Glutamatergic neuron (in vitro differentiated cells): ENCODE measurements around the gene SLC25A43. TPM values are rescaled to one million over a fixed set of nuclear protein-coding genes. Genes with fewer than 3 reads are reported as not detected.

Source experiments
- DNase-seq: peaks from one replicate; pipeline ENCODE4 v3.0.0; 2022
- H3K27ac Mint-ChIP-seq: one replicate; pipeline ENCODE4 v1.8.0; 2020; ENCODE audit warnings: mild to moderate bottlenecking, mixed read lengths, inconsistent platforms; ENCODE audit not compliant: unreplicated experiment
- H3K27me3 Mint-ChIP-seq: one replicate; pipeline ENCODE4 v1.8.0; 2020; ENCODE audit warnings: mild to moderate bottlenecking, moderate library complexity, mixed read lengths, inconsistent platforms; ENCODE audit not compliant: unreplicated experiment
- H3K36me3 Mint-ChIP-seq: one replicate; pipeline ENCODE4 v1.8.0; 2020; ENCODE audit warnings: mild to moderate bottlenecking, mixed read lengths, inconsistent platforms; ENCODE audit not compliant: unreplicated experiment
- H3K4me1 Mint-ChIP-seq: one replicate; pipeline ENCODE4 v1.8.0; 2020; ENCODE audit warnings: mild to moderate bottlenecking, low read depth, mixed read lengths, inconsistent platforms; ENCODE audit not compliant: unreplicated experiment
- H3K4me3 Mint-ChIP-seq: one replicate; pipeline ENCODE4 v1.8.0; 2020; ENCODE audit warnings: mild to moderate bottlenecking, mixed read lengths, inconsistent platforms; ENCODE audit not compliant: unreplicated experiment
- H3K9me3 Mint-ChIP-seq: one replicate; pipeline ENCODE4 v1.8.0; 2020; ENCODE audit warnings: mild to moderate bottlenecking, moderate library complexity, mixed read lengths, inconsistent platforms; ENCODE audit not compliant: unreplicated experiment
- total RNA-seq: library from RNA; stranded (reverse); fragmentation: NEBNext Ultra II Directional; extraction: Animal tissue kit (Norgen Biotek cat#: 25700); gene quantifications from one replicate; pipeline ENCODE4 v1.2.1, GENCODE V29; 2021; ENCODE audit not compliant: unreplicated experiment
- TF ChIP-seq, protein P1 (sequence below): fragments of 200-600 bp; sonication (generic); IDR thresholded peaks from one replicate; pipeline ENCODE4 v1.5.0; 2021; ENCODE audit not compliant: partially characterized antibody, unreplicated experiment

Gene SLC25A43
- total RNA-seq, 1 donor from 2014 or later, result 1.0 TPM

DNA sequence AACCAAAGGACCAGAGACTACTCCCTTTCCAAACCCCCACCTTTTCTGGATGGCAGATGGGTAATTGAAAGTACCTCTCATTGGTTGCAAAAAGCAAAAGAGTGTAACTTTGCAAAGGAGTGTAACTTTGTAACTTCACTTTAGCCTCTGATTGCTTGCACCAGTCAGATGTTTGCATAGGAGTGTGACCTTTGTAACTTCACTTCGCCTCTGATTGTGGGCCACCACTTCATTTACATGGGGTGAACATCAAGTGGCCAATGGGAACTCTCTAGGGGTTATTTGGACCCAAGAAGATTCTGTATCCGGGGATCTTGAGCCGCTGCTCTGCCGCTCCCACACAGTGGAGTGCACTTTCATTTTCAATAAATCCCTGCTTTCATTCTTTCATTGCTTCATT, 9.9 kb upstream of the SLC25A43 start:
- H3K27ac Mint-ChIP-seq, result no peak overlapping the region
- peaks cover 2% of the 10 kb centered on the region for H3K27me3 Mint-ChIP-seq
- H3K4me1 Mint-ChIP-seq, result no peaks in the 10 kb centered on the region
- peaks cover 2% of the 10 kb centered on the region for H3K9me3 Mint-ChIP-seq
- no peak overlapping the region for H3K4me3 Mint-ChIP-seq
- TF ChIP-seq, protein P1, sequence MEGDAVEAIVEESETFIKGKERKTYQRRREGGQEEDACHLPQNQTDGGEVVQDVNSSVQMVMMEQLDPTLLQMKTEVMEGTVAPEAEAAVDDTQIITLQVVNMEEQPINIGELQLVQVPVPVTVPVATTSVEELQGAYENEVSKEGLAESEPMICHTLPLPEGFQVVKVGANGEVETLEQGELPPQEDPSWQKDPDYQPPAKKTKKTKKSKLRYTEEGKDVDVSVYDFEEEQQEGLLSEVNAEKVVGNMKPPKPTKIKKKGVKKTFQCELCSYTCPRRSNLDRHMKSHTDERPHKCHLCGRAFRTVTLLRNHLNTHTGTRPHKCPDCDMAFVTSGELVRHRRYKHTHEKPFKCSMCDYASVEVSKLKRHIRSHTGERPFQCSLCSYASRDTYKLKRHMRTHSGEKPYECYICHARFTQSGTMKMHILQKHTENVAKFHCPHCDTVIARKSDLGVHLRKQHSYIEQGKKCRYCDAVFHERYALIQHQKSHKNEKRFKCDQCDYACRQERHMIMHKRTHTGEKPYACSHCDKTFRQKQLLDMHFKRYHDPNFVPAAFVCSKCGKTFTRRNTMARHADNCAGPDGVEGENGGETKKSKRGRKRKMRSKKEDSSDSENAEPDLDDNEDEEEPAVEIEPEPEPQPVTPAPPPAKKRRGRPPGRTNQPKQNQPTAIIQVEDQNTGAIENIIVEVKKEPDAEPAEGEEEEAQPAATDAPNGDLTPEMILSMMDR, result no peak
- DNase-seq, result no peak
- H3K36me3 Mint-ChIP-seq, result peaks cover 5% of the 10 kb centered on the region

DNA sequence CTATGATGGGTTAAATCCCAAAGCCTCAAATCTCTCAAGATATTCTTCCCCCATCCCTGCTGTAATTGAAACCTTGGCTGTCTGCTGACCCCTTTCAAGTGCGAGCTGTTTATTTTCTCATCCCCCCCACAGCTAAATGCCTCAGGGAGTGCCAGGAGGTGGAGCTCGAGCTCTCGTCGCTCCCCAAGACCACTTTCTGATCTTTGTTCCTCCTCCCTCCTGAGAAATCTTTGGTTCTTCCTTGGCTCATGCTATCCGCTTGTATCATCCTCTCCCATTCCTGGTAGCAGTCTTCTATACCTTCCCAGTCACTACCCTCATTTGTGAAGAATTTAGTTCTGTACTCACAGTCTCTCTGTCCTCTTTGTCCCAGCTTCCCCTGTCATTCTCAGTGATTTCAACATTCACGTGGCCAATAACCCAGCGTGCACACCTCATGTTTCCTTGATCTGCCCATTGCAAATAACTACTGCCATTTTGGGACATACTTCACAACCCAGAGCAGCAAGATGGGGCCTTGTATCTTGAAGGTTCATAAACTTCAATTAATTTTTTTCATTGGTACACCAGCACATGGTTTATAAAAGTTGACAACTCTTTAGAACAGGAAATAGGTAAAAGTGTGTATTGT, 9.2 kb upstream of the SLC25A43 start:
- DNase-seq, result no peak
- H3K36me3 Mint-ChIP-seq, result peaks cover 5% of the 10 kb centered on the region
- H3K27ac Mint-ChIP-seq, result no peak overlapping the region
- peaks cover 2% of the 10 kb centered on the region for H3K9me3 Mint-ChIP-seq
- H3K27me3 Mint-ChIP-seq, result peaks cover 2% of the 10 kb centered on the region
- H3K4me1 Mint-ChIP-seq, result no peaks in the 10 kb centered on the region
- TF ChIP-seq, protein P1, result no peak
- H3K4me3 Mint-ChIP-seq, result no peak overlapping the region

DNA sequence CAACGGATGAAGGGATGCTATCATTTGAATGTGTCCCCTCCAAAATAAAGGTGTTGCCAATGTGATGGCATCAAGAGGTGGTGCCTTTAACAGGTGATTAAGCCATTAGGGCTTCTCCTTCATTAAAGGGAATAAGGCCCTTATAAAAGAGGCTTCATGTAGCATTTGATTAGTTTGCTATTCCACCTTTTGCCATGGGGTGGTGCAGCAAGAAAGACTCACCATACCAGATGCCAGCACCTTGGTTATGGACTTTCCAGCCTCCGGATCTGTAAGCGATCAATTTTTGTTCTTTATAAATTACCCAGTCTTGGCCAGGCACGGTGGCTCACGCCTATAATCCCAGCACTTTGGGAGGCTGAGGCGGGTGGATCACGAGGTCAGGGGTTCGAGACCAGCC, 7.9 kb upstream of the SLC25A43 start:
- DNase-seq, result no peak
- H3K4me3 Mint-ChIP-seq, result no peak overlapping the region
- peaks cover 5% of the 10 kb centered on the region for H3K36me3 Mint-ChIP-seq
- TF ChIP-seq, protein P1, result no peak
- no peak overlapping the region for H3K27ac Mint-ChIP-seq
- H3K9me3 Mint-ChIP-seq, result peaks cover 2% of the 10 kb centered on the region
- H3K27me3 Mint-ChIP-seq, result peaks cover 3% of the 10 kb centered on the region
- H3K4me1 Mint-ChIP-seq, result no peaks in the 10 kb centered on the region

DNA sequence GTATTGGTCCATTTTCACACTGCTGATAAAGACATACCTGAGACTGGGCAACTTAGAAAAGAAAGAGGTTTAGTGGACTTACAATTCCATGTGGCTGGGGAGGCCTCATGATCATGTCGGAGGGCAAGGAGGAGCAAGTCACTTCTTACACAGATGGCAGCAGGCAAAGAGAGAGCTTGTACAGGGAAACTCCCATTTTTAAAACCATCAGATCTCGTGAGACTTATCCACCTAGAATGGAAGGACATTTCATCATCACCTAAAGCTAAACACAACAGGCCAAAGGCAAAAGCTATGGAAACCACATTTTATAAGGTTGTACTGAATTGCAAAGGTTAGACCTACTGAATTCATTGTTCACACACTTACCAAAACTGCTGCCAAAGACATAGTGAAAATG, 6.0 kb upstream of the SLC25A43 start:
- Mint-ChIP-seq H3K4me3 (no peak overlapping the region), H3K27me3 (peaks cover 3% of the 10 kb centered on the region), H3K36me3 (peaks cover 5% of the 10 kb centered on the region), H3K9me3 (peaks cover 2% of the 10 kb centered on the region), H3K27ac (no peak overlapping the region), H3K4me1 (no peaks in the 10 kb centered on the region)
- TF ChIP-seq, protein P1, result no peak
- DNase-seq, result no peak

DNA sequence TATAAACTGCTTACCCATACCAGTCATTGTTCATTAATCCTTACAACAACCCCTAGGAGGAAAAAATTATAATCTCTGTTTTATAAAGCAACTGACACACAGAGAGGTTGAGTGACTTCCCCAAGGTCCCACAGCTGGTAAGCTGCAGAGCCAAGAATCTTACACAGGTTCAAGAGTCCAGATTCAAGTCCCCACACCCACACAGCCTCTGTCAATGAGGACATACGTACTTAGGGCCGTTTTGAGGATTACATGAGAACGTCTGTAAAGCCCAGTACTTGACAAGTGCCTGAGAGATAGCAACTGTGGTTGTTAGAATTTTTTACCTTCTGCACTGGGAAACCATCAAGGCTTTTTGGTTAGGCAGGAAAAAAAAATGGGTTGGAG, 556 bp upstream of the SLC25A43 start:
- H3K4me1 Mint-ChIP-seq, result no peaks in the 10 kb centered on the region
- TF ChIP-seq, protein P1, result no peak
- H3K36me3 Mint-ChIP-seq, result no peaks in the 10 kb centered on the region
- peaks cover 3% of the 10 kb centered on the region for H3K27me3 Mint-ChIP-seq
- peak overlapping the region; percentile 86 for H3K4me3 Mint-ChIP-seq
- H3K27ac Mint-ChIP-seq, result no peak overlapping the region
- no peaks in the 10 kb centered on the region for H3K9me3 Mint-ChIP-seq
- DNase-seq, result no peak
